ENCODE results near the gene RNF207. TPM values are rescaled to one million over a fixed set of nuclear protein-coding genes. Genes with fewer than 3 reads are reported as not detected.

Gene RNF207
- total RNA-seq, 1 donor from 2014 or later = 20.1 TPM

DNA sequence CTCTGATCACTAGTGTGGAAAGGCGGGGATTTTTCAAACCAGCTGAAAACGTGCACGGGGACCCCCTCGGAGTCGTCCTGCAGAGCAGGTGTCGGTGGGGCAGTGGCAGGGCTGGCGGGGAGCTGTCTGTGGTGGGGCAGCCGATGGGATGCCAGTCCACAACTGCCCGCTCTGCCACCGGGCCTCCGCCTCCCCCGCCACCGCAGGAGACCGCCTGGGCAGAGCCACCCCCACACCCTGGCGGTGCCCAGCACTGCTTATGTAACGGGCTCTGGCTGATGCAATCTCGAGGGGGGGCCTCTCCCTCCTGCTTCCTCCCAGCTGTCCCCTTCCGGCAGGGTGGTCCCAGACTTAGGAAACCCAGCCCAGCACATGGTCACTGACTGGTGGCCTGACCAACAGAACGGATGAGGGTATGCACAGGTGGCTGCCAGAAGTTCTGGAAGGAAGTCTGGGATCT, 35.1 kb upstream of the RNF207 start:
- Histone ChIP-seq H3K4me3 (ENCODE audit: low read depth, low read length) (no peak overlapping the region), H3K27me3 (ENCODE audit: control insufficient read depth, insufficient read depth, low read length) (peaks cover 51% of the 10 kb centered on the region), H3K36me3 (ENCODE audit: control insufficient read depth, insufficient read depth, low read length) (no peaks in the 10 kb centered on the region)
- TF ChIP-seq, protein P1, sequence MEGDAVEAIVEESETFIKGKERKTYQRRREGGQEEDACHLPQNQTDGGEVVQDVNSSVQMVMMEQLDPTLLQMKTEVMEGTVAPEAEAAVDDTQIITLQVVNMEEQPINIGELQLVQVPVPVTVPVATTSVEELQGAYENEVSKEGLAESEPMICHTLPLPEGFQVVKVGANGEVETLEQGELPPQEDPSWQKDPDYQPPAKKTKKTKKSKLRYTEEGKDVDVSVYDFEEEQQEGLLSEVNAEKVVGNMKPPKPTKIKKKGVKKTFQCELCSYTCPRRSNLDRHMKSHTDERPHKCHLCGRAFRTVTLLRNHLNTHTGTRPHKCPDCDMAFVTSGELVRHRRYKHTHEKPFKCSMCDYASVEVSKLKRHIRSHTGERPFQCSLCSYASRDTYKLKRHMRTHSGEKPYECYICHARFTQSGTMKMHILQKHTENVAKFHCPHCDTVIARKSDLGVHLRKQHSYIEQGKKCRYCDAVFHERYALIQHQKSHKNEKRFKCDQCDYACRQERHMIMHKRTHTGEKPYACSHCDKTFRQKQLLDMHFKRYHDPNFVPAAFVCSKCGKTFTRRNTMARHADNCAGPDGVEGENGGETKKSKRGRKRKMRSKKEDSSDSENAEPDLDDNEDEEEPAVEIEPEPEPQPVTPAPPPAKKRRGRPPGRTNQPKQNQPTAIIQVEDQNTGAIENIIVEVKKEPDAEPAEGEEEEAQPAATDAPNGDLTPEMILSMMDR (IDR thresholded peaks at IDR 0.05; ENCODE audit: insufficient read depth, low read length, poor library complexity, severe bottlenecking) = no peak
- DNase-seq (ENCODE audit: low read depth) = no peak

DNA sequence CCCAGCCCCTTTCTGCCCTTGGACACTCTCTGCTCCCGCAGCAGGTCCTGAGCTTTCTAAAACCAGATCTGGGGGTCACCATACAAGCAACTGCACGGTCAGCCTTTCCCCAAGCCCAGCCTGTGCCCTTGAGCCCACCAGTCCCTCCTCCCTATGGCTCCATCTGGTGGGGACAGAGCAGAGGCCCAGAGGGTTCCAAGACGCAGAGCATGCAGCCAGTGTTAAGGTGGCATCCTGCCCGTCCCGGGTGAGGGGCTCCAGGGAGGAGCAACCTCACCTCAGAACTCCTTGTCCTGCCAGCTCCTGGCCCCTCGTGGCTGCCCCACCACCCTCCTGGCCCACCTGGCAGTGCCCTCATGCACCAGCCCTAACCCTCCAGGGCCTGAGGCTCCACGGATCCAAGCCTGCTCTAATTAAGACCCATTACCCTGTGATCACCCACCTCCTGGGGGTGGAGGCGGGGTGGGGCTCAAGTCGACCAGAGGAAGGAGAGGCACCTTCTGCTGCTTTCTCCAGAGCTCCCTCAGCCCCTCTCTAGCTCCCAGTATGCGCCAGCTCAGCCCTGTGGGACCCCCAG, 34.3 kb upstream of the RNF207 start:
- no peak for DNase-seq (ENCODE audit: low read depth)
- Histone ChIP-seq H3K4me3 (ENCODE audit: low read depth, low read length) (no peak overlapping the region), H3K27me3 (ENCODE audit: control insufficient read depth, insufficient read depth, low read length) (peaks cover 52% of the 10 kb centered on the region), H3K36me3 (ENCODE audit: control insufficient read depth, insufficient read depth, low read length) (no peaks in the 10 kb centered on the region)
- TF ChIP-seq, protein P1 (IDR thresholded peaks at IDR 0.05; ENCODE audit: insufficient read depth, low read length, poor library complexity, severe bottlenecking) = peak; percentile 51

DNA sequence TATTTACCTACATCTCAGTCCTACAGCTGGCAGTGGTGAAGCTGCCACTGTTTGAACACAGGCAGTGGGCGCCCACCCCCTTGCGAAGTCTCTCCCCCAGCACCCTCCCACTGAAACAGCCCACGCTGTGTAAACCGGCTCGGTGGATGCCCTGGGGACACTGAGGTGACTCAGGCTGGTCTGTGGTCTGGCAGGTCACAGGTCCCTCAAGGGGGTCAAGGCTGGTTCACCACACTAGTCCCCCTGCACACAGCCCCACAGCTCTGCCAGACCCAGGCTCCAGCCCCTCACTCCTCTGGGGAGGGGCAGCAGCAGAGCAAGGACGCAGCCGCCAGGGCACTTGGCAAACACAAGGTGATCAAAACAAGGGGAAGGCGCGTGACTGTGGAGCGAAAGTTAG, 33.4 kb upstream of the RNF207 start:
- Histone ChIP-seq H3K36me3 (ENCODE audit: control insufficient read depth, insufficient read depth, low read length) (no peaks in the 10 kb centered on the region), H3K4me3 (ENCODE audit: low read depth, low read length) (no peak overlapping the region), H3K27me3 (ENCODE audit: control insufficient read depth, insufficient read depth, low read length) (peaks cover 53% of the 10 kb centered on the region)
- TF ChIP-seq, protein P1 (IDR thresholded peaks at IDR 0.05; ENCODE audit: insufficient read depth, low read length, poor library complexity, severe bottlenecking) = no peak
- DNase-seq (ENCODE audit: low read depth) = no peak

DNA sequence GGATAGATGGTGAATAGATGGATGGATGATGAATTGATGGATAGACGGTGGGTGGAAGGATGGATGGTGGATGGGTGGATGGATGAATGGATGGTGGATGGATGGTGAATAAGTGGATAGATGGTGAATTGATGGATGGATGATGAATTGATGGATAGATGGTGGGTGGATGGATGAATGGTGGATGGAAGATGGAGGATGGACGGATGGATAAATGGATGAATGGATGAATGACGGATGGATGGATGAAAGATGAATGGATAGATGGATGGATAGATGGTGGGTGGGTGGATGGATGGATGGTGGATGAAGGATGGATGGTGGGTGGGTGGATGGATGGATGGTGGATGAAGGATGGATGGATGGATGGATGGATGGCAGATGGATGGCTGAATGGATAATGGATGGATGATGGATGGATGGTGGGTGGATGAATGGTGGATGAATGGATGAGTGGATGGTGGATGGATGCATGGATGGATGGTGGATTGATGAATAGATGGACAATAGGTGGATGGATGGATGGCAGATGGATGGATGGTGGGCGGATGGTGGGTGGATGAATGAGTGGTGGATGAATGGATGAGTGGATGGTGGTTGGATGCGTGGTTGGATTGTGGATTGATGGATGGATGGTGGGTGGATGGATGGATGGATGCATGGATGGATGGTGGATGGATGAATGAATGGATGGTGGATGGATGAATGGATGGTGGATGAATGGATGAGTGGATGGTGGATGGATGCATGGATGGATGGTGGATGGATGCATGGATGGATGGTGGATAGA, 31.1 kb upstream of the RNF207 start:
- DNase-seq (ENCODE audit: low read depth) = no peak
- no peak overlapping the region for H3K4me3 ChIP-seq (ENCODE audit: low read depth, low read length)
- peaks cover 54% of the 10 kb centered on the region for H3K27me3 ChIP-seq (ENCODE audit: control insufficient read depth, insufficient read depth, low read length)
- TF ChIP-seq, protein P1 (IDR thresholded peaks at IDR 0.05; ENCODE audit: insufficient read depth, low read length, poor library complexity, severe bottlenecking) = no peak
- no peaks in the 10 kb centered on the region for H3K36me3 ChIP-seq (ENCODE audit: control insufficient read depth, insufficient read depth, low read length)

DNA sequence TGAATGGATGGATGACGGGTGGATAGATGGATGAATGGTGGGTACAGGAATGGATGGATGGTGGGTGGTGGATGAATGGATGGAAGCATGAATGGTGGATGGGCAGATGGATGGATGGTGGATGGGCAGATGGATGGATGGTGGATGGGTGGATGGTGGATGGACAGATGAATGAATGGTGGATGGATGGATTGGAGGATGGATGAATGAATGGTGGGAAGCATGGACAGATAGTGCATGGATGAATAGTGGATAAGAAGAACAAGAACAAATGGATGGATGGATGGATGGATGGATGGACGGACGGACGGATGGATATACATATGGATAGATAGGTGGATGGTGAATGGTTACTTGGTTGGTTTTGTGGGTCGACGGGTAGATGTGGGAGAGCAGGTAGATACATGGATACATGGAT, 30.5 kb upstream of the RNF207 start:
- H3K27me3 ChIP-seq (ENCODE audit: control insufficient read depth, insufficient read depth, low read length) = peaks cover 51% of the 10 kb centered on the region
- DNase-seq (ENCODE audit: low read depth) = no peak
- H3K36me3 ChIP-seq (ENCODE audit: control insufficient read depth, insufficient read depth, low read length) = no peaks in the 10 kb centered on the region
- H3K4me3 ChIP-seq (ENCODE audit: low read depth, low read length) = no peak overlapping the region
- TF ChIP-seq, protein P1 (IDR thresholded peaks at IDR 0.05; ENCODE audit: insufficient read depth, low read length, poor library complexity, severe bottlenecking) = no peak

All from kidney epithelial cell (primary cell).